Adipose tissue (tissue), 3 donors: ENCODE data around the gene PDCD2. TPM values are rescaled to one million over a fixed set of nuclear protein-coding genes. Genes with fewer than 3 reads are reported as not detected.
"Not testable (repeated sequence)": the region's sequence is repeated elsewhere in the genome, so short reads cannot be mapped to it uniquely, and the experiment has no call there.

Experiments used
- H3K27ac ChIP-seq: one replicate; pipeline ENCODE4 v1.5.1; 2013; ENCODE audit warnings: low read depth, low read length
- WGBS, 3 donors: extraction: QIAGEN DNeasy Blood & Tissue Kit; methylation state at CpG; one replicate each; pipeline ENCODE4 v1.1.7; 2013; 5-methylcytosine and 5-hydroxymethylcytosine counted together
- polyA plus RNA-seq, 3 donors: library from polyadenylated mRNA; stranded (reverse); fragments of 200-250 nt; gene quantifications; one replicate each; pipeline ENCODE4 v1.2.3, GENCODE V29; 2013
- donor health status: healthy with polysubstance abuse.
- donor health status: Bipolar disorder and iron deficiency.
- donor health status: healthy.

The PDCD2 gene
- polyA plus RNA-seq, 3 donors: 45.5 to 50.8 (median 45.5) TPM

GRCh38 chr6:170554013-170554795 lies 30.2 kb downstream of the PDCD2 start, which contains the start of gene TBP:
TBP (plus strand) TSS chr6:170554369; CDS start chr6:170557030, 2,661 bp downstream.
- peak within 1 kb of the TSS; percentile 90 for H3K27ac ChIP-seq
- WGBS, 3 donors: 0% methylated on average over 50 to 51 of the region's 51 CpGs

GRCh38 chr6:170553534-170554012 lies 30.9 kb downstream of the PDCD2 start:
- H3K27ac ChIP-seq: peak overlapping the region; percentile 90
- WGBS, 3 donors: 0% methylated on average over 13 of the region's 13 CpGs

- WGBS, 3 donors: 0% methylated on average over 41 of the region's 41 CpGs
- H3K27ac ChIP-seq: peak within 1 kb of the TSS; percentile 90
These were observed 31.5 kb downstream of the PDCD2 start, which contains the start of gene PSMB1 for GRCh38 chr6:170552765-170553533. PSMB1 (minus strand) TSS chr6:170553307; CDS start chr6:170553242, 65 bp downstream.

- WGBS, 3 donors: 26 to 38% (median 33%) methylated on average over 2 of the region's 2 CpGs
- no peak overlapping the region for H3K27ac ChIP-seq
These were observed 39.0 kb downstream of the PDCD2 start for GRCh38 chr6:170545405-170545804.

GRCh38 chr6:170542031-170542719 lies 42.3 kb downstream of the PDCD2 start:
- whole genome bisulfite sequencing, 3 donors: 87 to 89% (median 88%) methylated on average over 10 of the region's 10 CpGs
- H3K27ac ChIP-seq: no peak overlapping the region

GRCh38 chr6:170537329-170537728 lies 47.1 kb downstream of the PDCD2 start:
- H3K27ac ChIP-seq: no peak overlapping the region
- 72 to 92% (median 91%) methylated on average over 4 of the region's 4 CpGs for WGBS, 3 donors

GRCh38 chr6:170536671-170537070 lies 47.8 kb downstream of the PDCD2 start:
- H3K27ac ChIP-seq: no peak overlapping the region
- 88 to 91% (median 91%) methylated on average over 5 of the region's 5 CpGs for WGBS, 3 donors

GRCh38 chr6:170535004-170535403 lies 49.4 kb downstream of the PDCD2 start:
- WGBS, 3 donors: 80 to 94% (median 93%) methylated on average over 5 of the region's 5 CpGs
- H3K27ac ChIP-seq: no peak overlapping the region

GRCh38 chr6:170533792-170534191 lies 50.6 kb downstream of the PDCD2 start:
- WGBS, 3 donors: 75 to 82% (median 79%) methylated on average over 2 of the region's 2 CpGs
- no peak overlapping the region for H3K27ac ChIP-seq

GRCh38 chr6:170532867-170533488 lies 51.5 kb downstream of the PDCD2 start:
- no peak overlapping the region for H3K27ac ChIP-seq
- 81 to 85% (median 84%) methylated on average over 7 of the region's 7 CpGs for WGBS, 3 donors

GRCh38 chr6:170529839-170530469 lies 54.5 kb downstream of the PDCD2 start:
- no peak overlapping the region for H3K27ac ChIP-seq
- WGBS, 3 donors: 46 to 56% (median 54%) methylated on average over 5 of the region's 5 CpGs

GRCh38 chr6:170527995-170528394 lies 56.4 kb downstream of the PDCD2 start:
- 84 to 92% (median 85%) methylated on average over 5 of the region's 5 CpGs for WGBS, 3 donors
- not testable (repeated sequence) for H3K27ac ChIP-seq

GRCh38 chr6:170525795-170526194 lies 58.6 kb downstream of the PDCD2 start:
- 61 to 77% (median 71%) methylated on average over 7 of the region's 7 CpGs for WGBS, 3 donors
- H3K27ac ChIP-seq: no peak overlapping the region

Other genes starting within 250 kb of the PDCD2 start
- gene PSMB1, start 31.3 kb downstream of the PDCD2 start, polyA plus RNA-seq: 100 to 1,000 TPM; 135 to 274 (median 239) TPM
- 10 to 100 TPM in 1 of 3 donors, 1 to 10 TPM in 2; 5.2 to 14.2 (median 9.4) TPM for gene TBP, start 30.3 kb downstream of the PDCD2 start, polyA plus RNA-seq